T follicular helper cell (primary cell): Measurements from ENCODE around the gene IL5.
A peak's percentile ranks its signal among the peaks of the same experiment; 100 is the strongest.
"Not testable (repeated sequence)": the region's sequence is repeated elsewhere in the genome, so short reads cannot be mapped to it uniquely, and the experiment has no call there.

Experiments
- DNase-seq: peaks from one replicate; pipeline ENCODE4 v3.0.0-alpha.2; 2020; ENCODE audit warnings: low read depth

Gene IL5

DNA sequence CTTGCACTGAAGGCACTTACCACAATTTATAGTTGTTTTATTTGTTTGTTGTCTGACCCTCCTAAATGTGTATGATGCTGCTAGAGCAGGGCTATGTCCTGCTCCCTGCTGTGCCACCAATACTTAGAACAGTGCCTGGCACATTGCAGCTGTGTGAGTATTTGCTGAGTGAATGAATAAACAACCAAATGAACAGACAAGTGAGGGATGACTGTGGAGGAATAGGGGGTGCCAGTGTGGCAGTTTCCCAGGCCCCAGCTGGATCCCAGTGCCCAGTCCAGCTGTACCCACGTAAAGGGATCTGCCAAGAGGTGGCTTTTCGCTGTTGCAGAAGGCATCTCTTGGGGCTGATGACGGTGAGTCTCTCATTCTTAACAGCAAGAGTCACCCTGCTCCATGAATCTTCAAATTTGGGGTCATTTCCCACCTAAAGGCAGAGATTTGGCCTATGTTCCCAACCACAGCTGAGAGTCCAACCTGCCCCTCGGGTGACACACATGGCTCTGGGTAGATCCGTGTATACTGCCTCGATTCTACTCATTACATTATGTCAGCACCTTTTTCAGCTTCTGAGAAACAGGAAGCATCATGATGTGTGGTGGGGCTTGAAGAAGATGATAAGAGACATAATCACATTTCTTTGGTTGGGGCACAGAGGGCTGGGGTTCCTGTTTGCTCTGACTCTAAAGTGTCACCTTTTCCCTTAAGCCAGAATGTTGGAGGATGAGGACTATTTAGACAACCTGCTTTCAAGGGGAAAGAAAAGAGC, 14.3 kb downstream of the IL5 start:
- DNase-seq = no peak

DNA sequence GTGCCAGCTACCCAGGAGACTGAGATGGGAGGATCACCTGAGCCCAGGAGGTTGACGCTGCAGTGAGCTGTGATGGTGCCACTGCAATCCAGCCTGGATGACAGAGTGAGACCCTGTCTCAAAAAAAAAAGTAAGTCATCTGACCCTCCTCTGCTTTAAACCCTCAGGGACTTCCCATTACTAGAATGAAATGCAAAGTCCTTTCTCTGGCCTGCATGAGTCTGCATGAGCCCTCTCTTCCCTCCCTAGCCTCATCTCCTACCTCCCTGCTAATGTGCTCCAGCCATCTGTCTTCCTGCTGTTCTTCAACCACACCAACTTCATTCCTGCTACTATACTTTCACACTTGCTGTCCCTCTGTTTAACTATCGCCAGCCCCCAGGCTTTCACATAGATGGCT, 15.3 kb downstream of the IL5 start:
- DNase-seq = no peak

DNA sequence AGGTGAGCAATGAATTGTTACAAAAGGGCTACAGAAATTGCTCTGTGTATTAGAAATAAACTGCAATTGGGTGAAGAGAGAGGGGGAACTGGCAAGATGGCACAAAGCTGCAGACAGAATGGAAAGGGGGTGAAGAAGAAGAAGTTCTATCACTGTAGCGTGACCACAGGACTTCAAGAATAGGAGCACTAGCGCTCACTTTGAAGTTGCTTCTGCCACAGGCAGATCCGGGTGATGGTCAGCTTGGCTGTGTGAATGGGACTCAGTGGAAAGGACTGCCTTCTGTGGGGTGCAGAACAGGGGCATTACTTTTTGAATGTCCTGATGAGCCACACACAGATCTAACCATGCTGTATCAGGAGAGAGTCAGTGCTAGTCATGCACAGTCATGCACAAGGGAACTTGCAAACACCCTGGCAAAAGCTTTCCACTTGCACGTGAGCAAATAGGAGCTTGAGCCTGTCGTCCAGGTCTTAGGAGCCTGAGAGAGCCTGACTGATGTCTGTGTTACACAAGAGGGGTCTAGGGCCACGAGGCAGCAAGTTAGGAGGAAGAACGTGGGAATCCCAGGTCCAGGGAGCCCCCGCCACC, 16.3 kb downstream of the IL5 start:
- no peak for DNase-seq

- DNase-seq = no peak
Measured at GRCh38 chr5:132526290-132526973, 16.9 kb downstream of the IL5 start.

GRCh38 chr5:132525299-132525724, 18.0 kb downstream of the IL5 start:
- DNase-seq = no peak

GRCh38 chr5:132524877-132525276, 18.4 kb downstream of the IL5 start:
- DNase-seq = not testable (repeated sequence)

GRCh38 chr5:132522067-132522466, 21.3 kb downstream of the IL5 start:
- DNase-seq = not testable (repeated sequence)

DNA sequence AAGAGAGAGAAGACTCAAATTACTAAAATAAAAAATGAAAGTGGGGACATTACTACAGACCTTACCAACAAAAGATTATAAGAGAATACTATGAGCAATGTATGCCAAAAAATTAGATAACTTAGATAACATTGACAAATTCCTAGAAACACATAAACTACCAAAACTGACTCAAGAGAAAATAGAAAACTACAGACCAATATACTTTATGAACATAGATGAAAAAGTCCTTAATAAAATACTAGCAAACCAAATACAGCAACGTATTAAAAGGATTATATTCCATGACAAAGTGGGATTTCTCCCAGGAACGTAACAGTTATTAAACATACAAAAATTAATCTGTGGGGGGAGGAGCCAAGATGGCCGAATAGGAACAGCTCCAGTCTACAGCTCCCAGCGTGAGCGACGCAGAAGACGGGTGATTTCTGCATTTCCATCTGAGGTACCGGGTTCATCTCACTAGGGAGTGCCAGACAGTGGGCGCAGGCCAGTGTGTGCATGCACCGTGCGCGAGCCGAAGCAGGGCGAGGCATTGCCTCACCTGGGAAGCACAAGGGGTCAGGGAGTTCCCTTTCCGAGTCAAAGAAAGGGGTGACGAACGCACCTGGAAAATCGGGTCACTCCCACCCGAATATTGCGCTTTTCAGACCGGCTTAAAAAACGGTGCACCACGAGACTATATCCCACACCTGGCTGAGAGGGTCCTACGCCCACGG, 29.5 kb downstream of the IL5 start:
- not testable (repeated sequence) for DNase-seq

DNA sequence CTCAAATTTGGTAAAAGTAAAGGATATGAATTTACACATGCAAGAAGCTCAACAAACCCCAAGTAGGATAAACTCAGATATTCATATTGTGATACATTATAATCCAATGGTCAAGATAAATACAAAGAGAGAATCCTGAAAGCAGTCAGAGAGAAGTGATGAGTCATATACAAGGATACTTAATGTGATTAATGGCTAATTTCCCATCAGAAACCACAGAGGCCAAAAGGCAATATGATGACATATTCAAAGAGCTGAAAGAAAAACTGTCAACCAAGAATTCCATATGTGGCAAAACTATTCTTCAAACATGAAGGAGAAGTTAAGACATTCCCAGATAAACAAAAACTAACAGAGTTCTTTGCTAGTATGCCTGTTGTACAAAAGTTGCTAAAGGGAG, 33.2 kb downstream of the IL5 start:
- DNase-seq = no peak

DNA sequence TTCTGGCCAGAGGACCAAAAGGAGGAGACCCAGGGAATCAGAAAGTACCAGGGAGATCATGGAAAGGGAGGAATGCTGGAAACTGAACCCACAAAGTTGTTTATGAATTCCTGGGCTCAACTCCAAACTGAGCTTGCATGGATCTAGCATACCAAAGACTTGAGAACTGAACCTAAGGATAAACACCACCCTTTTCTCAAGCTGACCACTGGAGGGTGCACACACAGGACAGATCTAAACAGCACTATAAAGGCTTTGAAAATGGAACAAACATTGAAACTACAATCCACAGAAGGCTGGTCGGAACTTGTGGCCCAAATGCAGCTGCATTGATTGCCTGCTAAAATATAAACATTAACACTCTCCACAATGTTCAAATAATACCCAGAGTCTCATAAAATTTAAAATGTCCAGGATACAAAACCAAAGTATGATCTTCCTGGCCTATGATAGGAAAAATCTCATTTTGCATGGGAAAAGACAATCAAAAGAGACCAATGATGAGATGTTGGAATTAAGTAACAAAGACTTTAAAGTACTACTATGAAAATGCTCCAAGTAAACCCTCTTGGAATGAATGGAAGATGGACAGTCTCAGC, 37.1 kb downstream of the IL5 start:
- no peak for DNase-seq

- DNase-seq = no peak
Measured at GRCh38 chr5:132505641-132506040, 37.7 kb downstream of the IL5 start.

- DNase-seq = no peak
Measured at GRCh38 chr5:132504746-132505145, 38.6 kb downstream of the IL5 start.

GRCh38 chr5:132503244-132503643, 40.1 kb downstream of the IL5 start:
- no peak for DNase-seq

DNA sequence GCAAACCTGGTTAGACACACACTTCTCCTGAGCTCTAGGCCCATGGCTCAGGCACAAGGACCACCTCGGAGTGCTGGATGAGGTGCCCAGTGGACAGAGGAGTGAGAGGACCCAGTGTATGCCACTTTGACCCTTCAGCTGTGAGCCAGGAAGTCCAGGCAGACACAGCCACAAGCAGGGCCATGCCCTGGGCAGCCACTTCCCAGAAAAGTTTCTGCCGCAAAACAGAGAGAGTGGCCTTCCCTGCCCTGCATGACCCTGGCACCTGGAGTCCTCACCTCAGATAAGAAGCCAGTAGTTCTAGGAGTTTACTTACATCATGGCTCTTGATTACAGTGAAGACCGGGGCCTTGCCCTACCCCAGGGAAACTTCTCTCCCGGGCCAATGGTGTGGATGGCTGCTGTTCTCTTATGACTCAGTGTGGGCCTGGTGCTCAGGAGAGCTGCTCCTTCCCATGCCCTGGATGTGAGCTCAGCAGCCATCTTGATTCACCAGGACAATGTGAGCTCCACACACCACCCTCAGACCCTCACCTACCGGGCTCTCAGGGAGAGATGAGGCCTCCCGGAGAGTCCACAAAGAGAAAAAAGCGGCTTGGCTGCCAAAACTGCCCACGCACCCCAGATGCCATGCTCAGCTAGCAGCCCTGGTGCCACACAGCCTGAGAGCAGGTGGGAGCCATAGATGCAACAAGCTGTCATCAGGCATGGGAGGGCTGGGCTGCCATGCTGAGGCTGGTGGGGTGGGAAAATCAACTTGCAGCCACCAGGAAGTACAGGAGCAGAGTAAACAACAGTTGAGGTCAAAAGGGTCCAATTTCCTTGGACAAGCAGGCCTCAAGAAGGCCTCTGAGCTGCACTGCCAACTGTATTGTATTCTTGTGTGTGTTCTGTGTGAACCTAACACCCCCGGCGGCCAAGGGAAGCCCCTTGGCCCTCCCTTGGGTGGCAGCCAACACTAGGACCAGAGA, 41.1 kb downstream of the IL5 start:
- DNase-seq = no peak

DNA sequence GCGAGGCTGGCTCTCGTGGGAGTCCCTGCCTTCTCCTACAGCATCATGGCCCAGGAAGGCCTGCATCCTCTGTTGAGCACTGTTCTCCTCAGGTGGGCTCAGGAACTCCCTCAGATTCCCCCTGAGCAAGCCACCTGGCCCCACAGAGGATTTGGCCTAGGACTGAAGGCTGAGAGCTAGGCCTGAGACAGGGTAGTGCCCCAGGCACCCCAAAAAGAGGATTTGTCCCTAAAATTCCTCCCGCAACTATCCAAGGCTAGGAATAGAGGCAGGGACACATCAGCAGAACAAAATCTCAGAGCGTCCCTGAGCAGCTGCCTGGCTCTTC, 41.7 kb downstream of the IL5 start:
- DNase-seq = no peak

DNA sequence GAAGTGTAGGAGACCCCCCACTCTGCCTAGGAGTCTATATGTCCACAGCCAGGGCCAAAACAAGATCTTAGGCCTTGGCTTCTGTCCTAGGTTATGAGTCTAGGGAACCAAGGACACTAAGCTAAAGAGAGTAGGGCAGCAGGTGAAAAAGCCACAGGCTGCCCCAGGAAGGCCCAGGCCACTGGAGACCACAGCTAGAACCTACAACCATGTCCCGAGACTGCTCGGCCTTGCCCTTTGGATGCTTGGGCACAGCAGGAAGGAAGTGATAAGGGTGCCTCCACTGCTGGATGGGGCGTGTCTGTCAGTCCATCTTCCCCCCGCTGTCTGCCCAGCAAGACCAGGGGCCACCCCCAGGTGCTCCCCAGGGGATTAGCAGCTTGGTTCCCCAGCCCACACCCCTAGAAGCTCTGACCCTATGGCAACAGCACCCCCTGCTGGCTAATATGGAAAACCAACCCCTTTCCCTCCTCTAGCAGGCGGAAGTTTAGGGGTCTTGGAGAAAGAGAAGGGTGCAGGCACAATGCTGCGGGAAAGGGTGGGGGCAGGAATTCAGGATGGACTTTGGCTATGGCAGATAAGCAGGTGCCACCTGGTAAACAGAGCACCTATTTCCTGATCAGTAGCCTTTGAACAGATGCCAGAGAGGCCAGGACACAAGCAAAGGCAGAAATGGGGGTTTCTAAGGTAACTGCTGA, 42.2 kb downstream of the IL5 start:
- DNase-seq = peak; percentile 65

GRCh38 chr5:132500244-132500930, 42.9 kb downstream of the IL5 start:
- DNase-seq = no peak

DNA sequence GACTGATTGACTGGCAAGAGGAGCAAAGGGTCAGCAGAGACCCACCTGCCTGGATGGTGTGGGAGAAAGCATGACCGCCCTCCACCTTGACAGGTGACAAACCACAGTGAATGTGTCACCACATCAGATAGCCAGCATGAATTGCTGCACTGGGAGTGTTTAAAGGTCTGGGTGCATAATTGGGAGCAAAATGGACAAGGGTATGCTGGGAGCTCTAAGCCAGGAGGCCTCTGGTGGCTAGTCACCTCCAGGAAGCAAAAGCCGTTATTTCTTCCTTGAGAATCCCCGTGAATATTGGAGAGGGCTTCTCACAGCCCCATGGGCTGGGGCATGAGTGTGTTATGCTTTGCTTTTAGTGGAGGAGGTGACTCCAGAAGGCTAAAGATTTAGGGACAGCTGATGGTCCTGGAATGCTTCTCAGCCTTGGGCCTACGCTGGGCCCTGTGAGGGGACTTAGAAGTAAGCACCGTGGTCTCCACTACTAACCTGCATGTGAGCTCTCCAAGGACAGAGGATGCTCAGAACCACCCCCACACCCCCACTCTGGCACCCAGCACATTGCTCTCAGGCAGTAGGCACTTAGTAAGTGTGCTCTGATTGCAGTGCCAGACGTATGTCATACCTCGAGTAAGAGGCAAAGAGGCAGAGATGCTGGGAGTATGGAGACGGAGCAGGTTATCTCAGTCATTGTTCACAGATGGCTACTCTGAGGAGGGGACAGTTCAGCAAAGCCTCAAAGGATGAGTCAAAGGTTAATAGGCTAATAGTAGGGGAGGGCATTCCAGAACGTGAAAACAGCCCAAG, 43.7 kb downstream of the IL5 start:
- DNase-seq = no peak

DNA sequence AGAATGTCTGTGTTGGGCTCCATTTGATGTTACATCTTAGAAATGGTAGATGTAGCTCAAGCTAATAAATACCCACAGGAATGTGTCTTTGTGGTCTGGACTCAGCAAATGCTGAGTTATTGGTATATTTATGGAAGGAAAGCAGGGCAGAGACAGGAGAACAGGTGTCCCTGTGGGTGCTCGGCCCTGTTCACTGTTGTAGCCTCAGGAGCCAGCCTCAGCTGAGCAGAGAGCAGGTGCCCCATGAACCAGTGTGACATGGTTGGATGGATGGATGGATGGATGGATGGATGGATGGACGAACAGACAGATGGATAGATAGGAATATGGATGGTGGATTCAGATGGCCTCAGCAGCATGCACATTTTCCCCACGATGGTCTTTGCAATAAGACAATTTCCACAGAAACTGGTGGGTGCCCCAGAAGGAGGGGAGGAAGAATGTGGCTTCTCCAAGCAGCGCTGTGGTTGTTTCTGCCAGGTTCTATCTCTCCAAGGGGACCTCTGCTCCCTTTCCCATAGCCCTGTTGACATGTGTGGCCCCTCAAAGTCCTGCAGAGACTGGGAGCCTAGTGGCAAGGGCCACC, 44.5 kb downstream of the IL5 start:
- DNase-seq = no peak
